ENCODE results near the gene FAM120A. TPM values are rescaled to one million over a fixed set of nuclear protein-coding genes. Genes with fewer than 3 reads are reported as not detected.

Gene FAM120A
- total RNA-seq, 4 donors from 2014 or later = 44.4 to 94.7 (median 72.3) TPM

DNA sequence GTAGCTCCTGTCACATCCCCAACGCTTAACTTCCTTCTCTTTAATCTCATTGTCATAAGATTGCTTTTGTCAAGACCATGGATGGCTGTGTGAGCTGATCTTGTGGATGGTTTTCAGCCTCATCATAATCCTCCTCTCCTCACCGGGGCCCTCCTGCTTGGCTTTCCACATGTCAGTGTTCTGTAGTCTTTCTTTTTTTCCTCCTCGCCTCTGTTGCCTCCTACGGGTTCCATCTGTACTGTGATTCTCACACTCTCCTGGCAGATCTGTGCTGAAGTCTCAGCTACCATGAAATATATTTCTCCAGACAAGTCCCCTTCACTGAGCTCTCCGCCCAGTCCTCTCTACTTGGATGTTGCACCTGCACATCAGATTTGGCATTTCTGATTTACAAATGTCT is 36.8 kb downstream of the FAM120A start:
- ATAC-seq = no peak
- H3K4me1 ChIP-seq = peaks cover 48 to 49% of the 10 kb centered on the region in 2 donors
- in situ Hi-C loops (cut with MboI; ENCODE audit: low sequenced_read_pairs in 4 of 4) = no loop called here

DNA sequence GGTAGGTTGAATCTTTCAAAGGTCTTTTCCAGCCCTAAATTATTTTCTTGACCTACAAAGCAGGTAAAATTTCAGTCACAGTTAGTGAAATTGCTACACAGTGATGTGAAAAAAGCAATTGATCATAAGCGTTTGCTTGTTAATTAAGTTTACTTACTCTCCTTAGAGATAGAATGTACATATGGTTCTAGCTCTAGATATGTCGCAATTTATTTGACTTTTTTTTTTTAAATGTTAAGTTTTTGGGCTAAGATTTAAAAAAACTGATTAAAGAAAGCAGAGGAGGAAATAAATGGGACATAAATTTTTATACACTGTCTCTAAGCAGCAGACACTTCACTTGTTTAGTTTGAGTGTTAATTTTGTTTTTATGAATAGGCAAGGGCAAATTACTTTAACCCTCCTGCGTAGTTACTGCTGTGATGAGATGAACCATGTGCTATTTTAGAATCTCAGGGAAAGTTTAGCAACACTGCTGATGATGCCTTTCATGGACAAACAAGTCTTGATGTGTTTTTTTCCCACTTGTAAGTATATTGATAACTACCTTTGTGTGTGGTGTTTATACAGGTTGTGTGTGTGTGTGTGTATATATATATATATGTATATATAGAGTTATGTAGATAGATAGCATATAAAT is 40.2 kb downstream of the FAM120A start:
- intact Hi-C loops (cut with DNase I; ENCODE audit: low total_unique reads) (no loop called here), in situ Hi-C loops (cut with MboI; ENCODE audit: low sequenced_read_pairs in 4 of 4) (no loop called here)
- DNase-seq (no peak), ATAC-seq (peak; percentile 79 to 93)
- TF ChIP-seq CTCF (IDR thresholded peaks at IDR 0.05 in 4 of 5, conservative IDR thresholded peaks at IDR 0.05 in 1 of 5) (no peak), POLR2A (IDR thresholded peaks at IDR 0.05) (no peak)
- Histone ChIP-seq H3K27me3 (no peaks in the 10 kb centered on the region), H3K4me3 (no peak overlapping the region), H3K27ac (peak overlapping the region; percentile 44 to 74 (median 56)), H3K9me3 (no peaks in the 10 kb centered on the region), H3K36me3 (no peaks in the 10 kb centered on the region), H3K4me1 (peaks cover 29 to 39% of the 10 kb centered on the region in 2 donors)

More for the DNA sequence above, 36.8 kb downstream of the FAM120A start:
- Histone ChIP-seq H3K4me3 (no peak overlapping the region), H3K27ac (no peak overlapping the region), H3K36me3 (no peaks in the 10 kb centered on the region), H3K9me3 (no peaks in the 10 kb centered on the region), H3K27me3 (no peaks in the 10 kb centered on the region)
- intact Hi-C loops (cut with DNase I; ENCODE audit: low total_unique reads) = no loop called here
- no peak for DNase-seq
- TF ChIP-seq CTCF (IDR thresholded peaks at IDR 0.05 in 4 of 5, conservative IDR thresholded peaks at IDR 0.05 in 1 of 5) (no peak), POLR2A (IDR thresholded peaks at IDR 0.05) (no peak)

DNA sequence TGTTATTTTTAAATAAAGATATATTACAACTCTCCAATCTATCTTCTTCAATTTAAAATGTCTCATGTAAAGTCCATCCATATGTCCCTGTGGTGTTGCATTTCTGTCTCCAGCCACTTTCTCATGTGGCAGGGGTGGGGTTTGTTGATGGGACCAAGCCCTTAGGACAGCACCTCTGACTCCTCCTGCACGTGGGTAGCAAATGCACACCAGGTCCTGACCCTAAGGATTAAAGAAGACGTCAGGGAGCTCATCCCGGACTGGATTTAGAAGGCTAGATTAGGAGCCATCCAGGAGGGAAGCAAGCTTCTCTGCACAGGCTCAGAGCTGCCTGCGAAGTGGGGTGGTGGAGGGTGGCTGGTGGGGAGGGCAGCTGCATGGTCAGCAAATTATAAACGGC is 40.8 kb downstream of the FAM120A start:
- in situ Hi-C loops (cut with MboI; ENCODE audit: low sequenced_read_pairs in 4 of 4) (no loop called here), intact Hi-C loops (cut with DNase I; ENCODE audit: low total_unique reads) (no loop called here)
- TF ChIP-seq POLR2A (IDR thresholded peaks at IDR 0.05) (peak in 1 of 2 donors; percentile 30), CTCF (IDR thresholded peaks at IDR 0.05 in 4 of 5, conservative IDR thresholded peaks at IDR 0.05 in 1 of 5) (no peak)
- DNase-seq (peak in 1 of 2 donors; percentile 65), ATAC-seq (peak; percentile 60 to 80)
- Histone ChIP-seq H3K27ac (peak overlapping the region in 3 of 4 donors; percentile 53 to 74 (median 58)), H3K9me3 (no peaks in the 10 kb centered on the region), H3K4me1 (peaks cover 29 to 33% of the 10 kb centered on the region in 2 donors), H3K4me3 (peak overlapping the region in 1 of 4 donors; percentile 16), H3K27me3 (no peaks in the 10 kb centered on the region), H3K36me3 (peaks cover 0 to 1% of the 10 kb centered on the region in 2 donors)

- in situ Hi-C loops (cut with MboI; ENCODE audit: low sequenced_read_pairs in 4 of 4) (no loop called here), intact Hi-C loops (cut with DNase I; ENCODE audit: low total_unique reads) (no loop called here)
- ATAC-seq (no peak), DNase-seq (no peak)
- Histone ChIP-seq H3K4me1 (peaks cover 25 to 32% of the 10 kb centered on the region in 2 donors), H3K9me3 (no peaks in the 10 kb centered on the region), H3K27me3 (no peaks in the 10 kb centered on the region), H3K36me3 (peaks cover 0 to 17% of the 10 kb centered on the region in 2 donors), H3K4me3 (no peak overlapping the region), H3K27ac (peak overlapping the region in 1 of 4 donors; percentile 74)
- TF ChIP-seq CTCF (IDR thresholded peaks at IDR 0.05 in 4 of 5, conservative IDR thresholded peaks at IDR 0.05 in 1 of 5) (no peak), POLR2A (IDR thresholded peaks at IDR 0.05) (no peak)
Measured at GRCh38 chr9:93493949-93494348, 42.5 kb downstream of the FAM120A start.
